ENCODE measurements around the gene TNFRSF19.

DNA sequence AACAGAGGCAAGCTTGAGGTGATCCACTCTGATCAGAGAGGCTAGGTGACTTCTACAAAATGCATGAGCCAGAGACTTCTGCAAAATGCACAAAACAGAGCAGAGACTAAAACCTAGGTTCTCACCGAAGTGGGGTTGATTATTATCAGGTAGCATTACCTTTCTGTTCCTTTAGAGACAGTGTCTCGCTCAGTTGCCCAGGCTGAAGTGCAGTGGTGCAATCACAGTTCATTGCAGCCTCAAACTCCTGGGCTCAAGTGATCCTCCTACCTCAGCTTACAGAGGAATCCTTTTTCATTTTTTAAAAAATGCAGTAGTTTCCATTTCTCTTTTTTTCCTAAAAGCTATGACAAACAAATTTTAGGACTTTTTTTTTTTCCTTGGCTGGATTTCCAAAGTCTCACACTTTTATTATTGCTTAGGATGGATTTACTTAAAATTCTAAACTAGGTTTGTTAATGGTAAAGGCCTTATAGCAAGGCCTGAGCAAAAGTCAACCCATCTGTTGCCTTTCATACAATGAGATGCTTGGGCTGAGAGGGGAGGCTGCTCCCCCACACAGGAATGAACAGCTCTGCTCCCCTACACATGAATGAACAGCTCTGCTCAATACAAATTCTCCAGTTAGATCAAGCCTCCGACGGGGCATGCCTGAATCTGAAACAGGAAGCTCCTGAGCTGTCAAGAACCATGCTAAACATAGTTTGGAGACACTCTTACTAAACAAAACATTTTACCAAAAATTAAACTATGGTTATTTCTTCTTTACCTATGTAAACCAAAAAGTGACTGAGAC, 18.8 kb upstream of the TNFRSF19 start:
- TF ChIP-seq EZH2 (IDR thresholded peaks at IDR 0.05) = no peak
- no peak for TF ChIP-seq POLR2AphosphoS5 (IDR thresholded peaks at IDR 0.05; ENCODE audit: borderline replicate concordance, low read depth, low read length)
